ENCODE results near the gene PCSK6. TPM values are rescaled to one million over a fixed set of nuclear protein-coding genes. Genes with fewer than 3 reads are reported as not detected.
"Not testable (repeated sequence)": the region's sequence is repeated elsewhere in the genome, so short reads cannot be mapped to it uniquely, and the experiment has no call there.

The PCSK6 gene
- total RNA-seq, 2 experiments from 2014 or later: 1.4 to 2.1 TPM

DNA sequence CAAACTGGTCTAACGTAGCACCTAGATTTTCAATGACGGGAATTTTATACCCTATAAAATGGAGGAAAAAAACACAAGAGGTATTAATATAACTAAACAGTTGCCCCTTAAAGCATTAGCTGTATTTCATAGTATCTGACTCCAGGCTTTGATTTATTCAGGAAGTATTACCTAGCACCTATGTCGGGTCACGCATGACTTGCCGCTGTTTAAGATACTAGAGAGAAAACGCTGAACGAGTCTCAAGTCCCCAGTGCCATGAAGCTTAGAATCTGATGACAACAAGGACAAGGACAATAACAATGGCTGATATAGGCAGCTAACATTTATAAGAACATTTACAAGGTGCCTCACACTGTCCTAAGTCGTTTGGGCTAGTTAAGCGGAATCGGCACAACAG lies 196.4 kb downstream of the PCSK6 start:
- H3K27me3 Mint-ChIP-seq: no peaks in the 10 kb centered on the region
- no peak for DNase-seq
- ATAC-seq (ENCODE audit: low read depth): no peak
- no peaks in the 10 kb centered on the region for H3K9me3 Mint-ChIP-seq
- H3K4me1 Mint-ChIP-seq: peaks cover 44% of the 10 kb centered on the region
- peak overlapping the region; percentile 91 for H3K4me3 Mint-ChIP-seq
- POLR2A ChIA-PET: interaction anchor here (4.1 kb wide), 1 partner anchor 27 kb away, joined by 29 read pairs; no protein-coding TSS in a partner anchor
- H3K27ac Mint-ChIP-seq: peak overlapping the region; percentile 89
- peaks cover 22% of the 10 kb centered on the region for H3K36me3 Mint-ChIP-seq

DNA sequence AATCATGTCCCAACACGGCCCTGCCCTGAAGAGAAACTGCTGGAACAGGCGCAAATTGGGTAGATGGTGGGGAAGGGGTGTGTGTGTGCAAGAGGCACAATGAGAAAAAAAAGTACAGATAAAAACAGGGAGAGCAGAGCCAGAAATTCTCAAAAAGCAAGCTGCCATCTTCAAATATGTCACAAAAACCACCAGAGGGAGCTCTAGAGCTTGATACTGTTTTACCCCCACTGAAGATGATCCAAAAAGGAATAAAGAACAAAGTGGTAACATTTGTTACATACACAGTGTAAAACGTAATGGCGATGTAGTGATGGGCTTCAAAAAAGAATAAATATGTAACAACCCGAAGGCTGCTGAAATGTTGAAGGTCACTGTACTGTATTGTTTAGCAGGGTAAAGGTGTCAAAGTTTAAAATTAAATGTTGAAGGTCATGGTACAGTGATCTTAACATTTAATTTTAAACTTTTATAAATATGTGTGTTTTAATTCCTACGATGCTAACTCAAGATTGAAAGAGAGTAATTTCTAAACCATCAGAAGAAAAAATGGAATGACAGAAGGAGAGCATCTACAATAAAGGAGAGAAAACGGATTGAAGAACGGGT lies 200.5 kb downstream of the PCSK6 start:
- H3K27me3 Mint-ChIP-seq: no peaks in the 10 kb centered on the region
- peak overlapping the region; percentile 16 for H3K27ac Mint-ChIP-seq
- DNase-seq: no peak
- H3K9me3 Mint-ChIP-seq: no peaks in the 10 kb centered on the region
- POLR2A ChIA-PET: interaction anchor here (0.8 to 1.1 kb wide), 2 partner anchors 189 to 366 kb away, joined by 3 to 5 read pairs; no protein-coding TSS in a partner anchor
- H3K36me3 Mint-ChIP-seq: peaks cover 46% of the 10 kb centered on the region
- H3K4me1 Mint-ChIP-seq: peaks cover 41% of the 10 kb centered on the region
- no peak overlapping the region for H3K4me3 Mint-ChIP-seq
- peak; percentile 48 for ATAC-seq (ENCODE audit: low read depth)

DNA sequence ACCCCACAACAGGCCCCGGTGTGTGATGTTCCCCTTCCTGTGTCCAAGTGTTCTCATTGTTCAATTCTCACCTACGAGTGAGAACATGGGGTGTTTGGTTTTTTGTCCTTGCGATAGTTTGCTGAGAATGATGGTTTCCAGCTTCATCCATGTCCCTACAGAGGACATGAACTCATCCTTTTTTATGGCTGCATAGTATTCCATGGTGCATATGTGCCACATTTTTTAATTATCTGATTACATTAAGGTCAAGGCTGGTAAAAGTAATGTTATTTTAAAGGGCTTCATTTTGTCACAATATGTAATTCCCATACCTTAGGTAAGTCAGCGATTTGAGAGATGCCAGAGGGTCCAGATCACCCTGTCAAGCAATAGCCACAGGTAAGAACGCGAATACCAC lies 202.2 kb downstream of the PCSK6 start:
- H3K27ac Mint-ChIP-seq, DNase-seq: not testable (repeated sequence)

DNA sequence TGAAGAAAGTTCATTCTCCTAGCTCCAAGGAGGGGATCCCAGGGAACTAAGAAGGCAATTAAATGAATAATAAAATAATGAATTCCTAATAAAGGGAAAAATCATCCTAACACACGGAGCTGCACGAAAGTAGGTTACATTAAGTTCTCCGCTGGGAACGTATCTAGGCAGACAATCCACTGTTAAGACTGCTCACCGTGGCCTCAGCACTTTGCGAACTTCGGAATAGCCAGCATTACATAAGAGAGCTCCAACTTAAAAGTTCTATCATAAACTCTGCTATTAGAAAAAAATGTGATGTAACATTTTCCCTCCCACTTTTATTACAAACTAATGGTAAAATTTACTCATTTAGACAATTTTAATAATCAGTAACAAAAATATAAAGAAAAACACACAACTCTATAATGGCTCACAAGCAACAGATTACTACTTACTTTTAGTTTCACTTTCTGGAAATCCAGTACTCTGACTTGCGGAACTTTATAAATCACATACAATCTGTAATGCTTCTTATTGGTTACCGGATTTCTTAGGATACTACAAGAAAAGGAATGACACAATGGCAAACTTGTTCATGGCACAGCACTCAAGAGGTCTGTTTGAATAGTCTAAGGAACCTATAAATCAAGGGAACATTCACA lies 202.9 kb downstream of the PCSK6 start:
- H3K27me3 Mint-ChIP-seq: no peaks in the 10 kb centered on the region
- POLR2A ChIA-PET: interaction anchor here (2.0 kb wide), 1 partner anchor 8 kb away, joined by 6 read pairs; the partner anchor contains the start of gene SNRPA1
- no peak for ATAC-seq (ENCODE audit: low read depth)
- no peak for DNase-seq
- peak overlapping the region; percentile 45 for H3K4me3 Mint-ChIP-seq
- H3K4me1 Mint-ChIP-seq: peaks cover 22% of the 10 kb centered on the region
- H3K9me3 Mint-ChIP-seq: no peaks in the 10 kb centered on the region
- H3K36me3 Mint-ChIP-seq: peaks cover 43% of the 10 kb centered on the region
- H3K27ac Mint-ChIP-seq: no peak overlapping the region

More for the DNA sequence above, 202.2 kb downstream of the PCSK6 start:
- H3K27me3 Mint-ChIP-seq; H3K9me3 Mint-ChIP-seq; ATAC-seq (ENCODE audit: low read depth); POLR2A ChIA-PET; H3K4me3 Mint-ChIP-seq: not testable (repeated sequence)
- Mint-ChIP-seq H3K36me3 (peaks cover 45% of the 10 kb centered on the region), H3K4me1 (peaks cover 29% of the 10 kb centered on the region)

DNA sequence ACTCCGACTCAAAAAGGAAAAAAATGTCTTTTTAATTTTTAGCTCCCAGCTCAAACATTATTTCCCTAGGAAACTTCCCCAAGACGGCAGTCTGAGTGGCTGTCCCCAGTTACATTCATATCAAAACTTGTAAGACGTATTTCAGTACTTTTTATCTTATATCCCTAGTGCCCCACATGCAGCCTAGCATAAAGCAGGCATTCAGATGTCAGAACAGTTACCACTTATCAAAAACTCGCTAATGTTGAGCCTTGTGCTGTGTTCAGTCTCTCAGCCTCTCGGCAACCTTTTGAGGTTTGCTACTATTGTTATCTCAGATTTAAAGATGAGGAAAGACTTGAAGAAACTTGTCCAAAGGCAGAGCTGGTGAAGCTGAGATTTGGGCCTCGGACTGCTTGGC lies 205.6 kb downstream of the PCSK6 start:
- DNase-seq (no peak), ATAC-seq (ENCODE audit: low read depth) (no peak)
- POLR2A ChIA-PET: interaction anchor here (1.0 kb wide), 1 partner anchor 11 kb away, joined by 7 read pairs; the partner anchor contains the start of gene SNRPA1
- no peak overlapping the region for H3K4me3 Mint-ChIP-seq
- peaks cover 11% of the 10 kb centered on the region for H3K4me1 Mint-ChIP-seq
- no peaks in the 10 kb centered on the region for H3K27me3 Mint-ChIP-seq
- H3K27ac Mint-ChIP-seq: no peak overlapping the region
- peaks cover 45% of the 10 kb centered on the region for H3K36me3 Mint-ChIP-seq
- no peaks in the 10 kb centered on the region for H3K9me3 Mint-ChIP-seq

DNA sequence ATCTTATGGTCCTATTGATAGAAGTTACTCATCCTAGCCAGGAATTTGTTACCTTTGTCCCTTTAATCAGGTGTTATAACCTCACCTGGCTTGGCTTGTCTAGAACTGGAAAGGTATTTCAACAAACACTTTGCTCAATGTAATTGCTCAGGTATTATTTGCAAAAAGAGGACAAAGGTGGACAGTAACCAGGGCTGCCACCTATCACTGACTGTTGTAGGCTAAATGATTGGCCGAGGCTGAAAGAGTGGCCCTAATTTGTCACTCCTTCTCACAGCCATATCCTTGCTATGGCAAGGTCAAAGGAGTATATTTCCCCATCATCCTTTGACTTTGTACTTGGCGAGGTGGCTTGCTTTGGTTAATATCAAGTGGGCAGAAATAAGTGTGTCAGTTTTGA lies 209.5 kb downstream of the PCSK6 start:
- no peak for DNase-seq
- H3K27ac Mint-ChIP-seq: no peak overlapping the region
- no peak overlapping the region for H3K4me3 Mint-ChIP-seq
- no peaks in the 10 kb centered on the region for H3K27me3 Mint-ChIP-seq
- POLR2A ChIA-PET: no interaction called here
- H3K9me3 Mint-ChIP-seq: no peaks in the 10 kb centered on the region
- H3K36me3 Mint-ChIP-seq: peaks cover 23% of the 10 kb centered on the region
- ATAC-seq (ENCODE audit: low read depth): no peak
- peaks cover 18% of the 10 kb centered on the region for H3K4me1 Mint-ChIP-seq

DNA sequence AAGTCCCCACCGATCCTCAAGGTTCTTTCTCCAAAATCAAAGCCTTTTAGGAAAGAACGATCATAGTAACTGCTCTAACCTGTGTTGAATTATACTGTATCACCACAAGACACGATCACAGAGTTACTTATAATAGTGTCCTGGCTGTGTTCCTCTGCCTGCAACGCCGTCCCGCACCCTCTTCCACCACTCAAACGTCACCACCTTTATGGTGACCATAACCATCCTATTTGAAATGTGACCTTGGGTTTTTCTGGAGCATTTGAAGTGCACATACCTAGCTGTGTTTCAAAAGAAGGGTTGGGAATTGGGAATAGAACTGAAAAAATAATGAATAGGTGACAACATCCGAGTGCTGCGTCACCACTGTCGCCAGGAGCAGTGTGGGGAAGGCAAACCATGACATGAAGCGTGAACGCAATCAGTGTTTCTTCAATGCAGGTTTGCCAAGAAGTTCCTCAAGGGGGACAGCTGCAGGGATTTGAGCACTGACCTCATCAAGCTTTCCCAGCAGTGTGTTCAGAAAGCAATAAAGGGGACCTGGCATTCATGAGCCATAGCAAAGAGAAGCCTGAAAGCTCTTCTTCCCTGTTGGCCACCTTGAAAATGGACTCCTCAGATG lies 211.5 kb downstream of the PCSK6 start:
- ATAC-seq (ENCODE audit: low read depth): no peak
- POLR2A ChIA-PET: interaction anchor here (1.0 kb wide), 1 partner anchor 17 kb away, joined by 3 read pairs; no protein-coding TSS in a partner anchor
- peaks cover 19% of the 10 kb centered on the region for H3K36me3 Mint-ChIP-seq
- H3K27ac Mint-ChIP-seq: no peak overlapping the region
- H3K4me1 Mint-ChIP-seq: peaks cover 20% of the 10 kb centered on the region
- DNase-seq: no peak
- no peaks in the 10 kb centered on the region for H3K27me3 Mint-ChIP-seq
- no peaks in the 10 kb centered on the region for H3K9me3 Mint-ChIP-seq
- H3K4me3 Mint-ChIP-seq: peak overlapping the region; percentile 87

DNA sequence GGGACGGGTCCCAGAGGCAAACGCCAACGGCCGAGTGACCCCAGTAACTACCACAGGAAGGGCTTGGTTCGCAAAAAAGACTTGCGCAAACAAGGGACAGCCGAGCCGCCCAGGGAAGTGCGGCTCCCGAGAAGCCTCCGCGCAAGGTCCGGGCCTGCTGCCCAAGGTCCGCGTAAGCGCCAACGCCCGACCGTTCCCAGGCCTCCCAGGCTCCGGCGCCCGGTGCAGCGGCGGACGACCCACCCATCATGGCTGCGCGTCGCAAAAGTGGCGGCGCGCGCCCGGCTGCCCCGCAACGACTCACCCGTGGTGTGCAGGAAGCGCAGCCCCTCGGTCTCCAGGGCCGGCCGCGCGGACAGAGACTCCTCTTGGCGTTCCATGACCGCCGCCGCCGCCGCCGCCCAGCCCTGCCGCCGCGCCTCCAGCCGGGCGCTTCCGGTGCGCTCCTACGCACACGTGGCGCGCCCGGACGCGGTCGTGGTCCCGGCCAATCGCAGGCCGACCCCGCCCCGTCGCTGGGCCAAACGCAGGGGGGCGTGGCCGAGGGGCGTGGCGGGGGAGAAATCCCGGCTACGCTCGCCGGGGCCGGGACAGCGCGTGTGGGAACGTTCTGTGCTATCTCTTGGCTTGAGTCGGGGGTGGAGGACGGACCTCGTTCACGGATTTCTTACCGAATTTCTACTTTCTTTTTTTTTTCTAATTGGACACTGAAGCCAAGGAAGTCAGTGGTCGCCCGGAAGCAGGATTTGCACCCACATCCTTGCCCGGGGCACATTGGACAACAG lies 212.3 kb downstream of the PCSK6 start, which contains the start of gene SELENOS:
TSS of gene SELENOS (minus strand) at position 448 of the 785 bp plus-strand sequence. CDS start at position 380, 68 bp downstream.
- POLR2A ChIA-PET: interaction anchor here (1.2 kb wide), 1 partner anchor 10 kb away, joined by 3 read pairs; no protein-coding TSS in a partner anchor
- DNase-seq (peak; percentile 98), ATAC-seq (ENCODE audit: low read depth) (peak; percentile 95)
- peaks cover 20% of the 10 kb centered on the region for H3K4me1 Mint-ChIP-seq
- no peaks in the 10 kb centered on the region for H3K9me3 Mint-ChIP-seq
- peak within 1 kb of the TSS; percentile 94 for H3K4me3 Mint-ChIP-seq
- peaks cover 18% of the 10 kb centered on the region for H3K36me3 Mint-ChIP-seq
- no peaks in the 10 kb centered on the region for H3K27me3 Mint-ChIP-seq
- H3K27ac Mint-ChIP-seq: peak within 1 kb of the TSS; percentile 85

DNA sequence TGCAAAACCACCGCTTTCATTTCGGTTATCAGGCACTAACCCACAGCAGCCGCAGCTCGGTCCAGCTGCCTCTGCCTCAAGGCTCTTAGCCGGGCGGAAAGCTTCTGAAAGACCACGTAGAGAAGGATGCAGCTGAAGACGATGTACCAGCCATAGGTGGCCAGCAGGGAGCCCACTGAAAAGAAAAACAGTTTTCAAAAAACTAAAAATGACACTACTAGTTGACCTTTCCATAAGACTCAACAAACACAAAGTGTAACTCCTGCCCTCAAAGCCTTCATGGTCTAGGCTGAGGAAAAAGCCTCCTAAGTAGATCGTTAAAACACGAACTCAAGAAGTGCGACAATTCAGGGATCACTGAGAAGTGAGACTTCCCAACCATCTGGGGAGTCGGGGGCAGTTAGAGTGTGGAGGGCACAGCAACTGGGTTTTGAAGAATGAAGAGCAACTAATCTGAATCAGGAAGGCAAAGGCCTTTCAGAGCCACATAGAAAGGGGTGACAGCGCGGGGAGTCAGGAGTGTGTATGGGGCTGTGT lies 212.9 kb downstream of the PCSK6 start:
- H3K9me3 Mint-ChIP-seq: no peaks in the 10 kb centered on the region
- peaks cover 20% of the 10 kb centered on the region for H3K4me1 Mint-ChIP-seq
- H3K27ac Mint-ChIP-seq: peak overlapping the region; percentile 85
- H3K36me3 Mint-ChIP-seq: peaks cover 18% of the 10 kb centered on the region
- POLR2A ChIA-PET: interaction anchor here (1.2 kb wide), 1 partner anchor 9 kb away, joined by 3 read pairs; no protein-coding TSS in a partner anchor
- H3K4me3 Mint-ChIP-seq: peak overlapping the region; percentile 94
- H3K27me3 Mint-ChIP-seq: no peaks in the 10 kb centered on the region
- ATAC-seq (ENCODE audit: low read depth): peak; percentile 26
- DNase-seq: no peak

DNA sequence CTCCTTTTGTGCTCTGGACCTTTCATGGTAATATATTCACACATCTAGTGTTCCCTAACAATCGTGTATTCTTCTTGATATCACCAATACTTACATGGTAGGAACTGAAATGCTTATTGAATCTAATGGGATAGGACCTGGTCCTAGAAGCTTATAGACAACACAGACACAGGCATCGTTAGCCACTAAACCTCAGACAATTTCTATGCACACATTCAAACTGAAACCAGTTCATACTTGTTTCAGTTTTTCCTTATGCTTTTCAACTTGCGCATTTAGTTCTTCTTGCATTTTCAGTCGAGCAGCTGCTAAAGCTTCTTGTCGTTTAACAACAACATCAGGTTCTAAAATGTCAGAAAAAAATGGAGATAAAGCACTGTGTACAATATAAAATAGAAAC lies 214.5 kb downstream of the PCSK6 start:
- Mint-ChIP-seq H3K27ac (peak overlapping the region; percentile 10), H3K36me3 (peaks cover 22% of the 10 kb centered on the region), H3K27me3 (no peaks in the 10 kb centered on the region), H3K9me3 (no peaks in the 10 kb centered on the region), H3K4me1 (peaks cover 20% of the 10 kb centered on the region), H3K4me3 (no peak overlapping the region)
- ATAC-seq (ENCODE audit: low read depth) (no peak), DNase-seq (no peak)
- POLR2A ChIA-PET: interaction anchor here (0.6 to 1.7 kb wide), 2 partner anchors 16 to 20 kb away, joined by 3 to 5 read pairs; partner anchors contain the start of gene SNRPA1

DNA sequence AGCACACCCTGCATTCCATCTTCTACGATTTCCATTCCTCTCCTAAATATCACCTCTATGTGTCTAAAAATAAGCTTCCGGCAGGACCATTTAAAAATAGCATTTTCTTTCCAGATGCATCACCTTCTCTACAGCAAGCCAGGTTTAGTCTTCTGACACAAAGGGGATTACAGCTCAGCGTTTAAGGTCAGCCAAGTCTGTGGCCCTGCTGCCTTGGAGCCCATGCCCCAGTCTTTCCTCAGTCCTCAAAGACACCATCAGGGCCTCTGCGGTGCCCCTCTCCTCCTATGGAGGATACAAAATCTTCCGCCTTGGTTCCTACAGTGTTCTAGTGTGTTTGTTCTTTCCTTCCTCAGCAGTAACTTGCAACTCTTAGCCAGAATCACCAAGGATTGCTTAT lies 216.0 kb downstream of the PCSK6 start:
- Mint-ChIP-seq H3K36me3 (peaks cover 22% of the 10 kb centered on the region), H3K27me3 (no peaks in the 10 kb centered on the region), H3K4me3 (no peak overlapping the region), H3K27ac (peak overlapping the region; percentile 6), H3K9me3 (no peaks in the 10 kb centered on the region), H3K4me1 (peaks cover 21% of the 10 kb centered on the region)
- POLR2A ChIA-PET: no interaction called here
- ATAC-seq (ENCODE audit: low read depth): no peak
- DNase-seq: no peak

DNA sequence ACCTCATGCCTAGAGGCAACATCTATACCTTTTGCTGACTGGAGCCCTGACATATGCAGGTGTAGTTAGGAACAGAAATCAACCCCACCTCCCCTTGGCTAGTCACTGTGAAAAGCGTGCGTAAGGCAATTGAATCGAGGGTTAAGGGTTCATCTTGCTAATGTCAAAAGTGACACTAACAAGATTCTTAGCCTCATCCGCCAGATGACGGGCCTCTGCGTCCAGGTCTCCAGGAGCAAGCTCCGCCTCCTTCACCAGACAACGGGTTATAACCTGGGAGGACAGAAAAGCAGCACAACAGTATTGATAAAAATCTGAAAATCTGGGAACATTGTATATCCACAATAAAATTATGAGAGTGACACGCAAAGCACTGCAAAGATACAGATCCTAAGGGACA lies 216.9 kb downstream of the PCSK6 start:
- Mint-ChIP-seq H3K27me3 (no peaks in the 10 kb centered on the region), H3K36me3 (peaks cover 22% of the 10 kb centered on the region), H3K9me3 (no peaks in the 10 kb centered on the region), H3K4me1 (peaks cover 20% of the 10 kb centered on the region), H3K27ac (no peak overlapping the region), H3K4me3 (no peak overlapping the region)
- POLR2A ChIA-PET: interaction anchor here (0.6 kb wide), 1 partner anchor 24 kb away, joined by 3 read pairs; no protein-coding TSS in a partner anchor
- ATAC-seq (ENCODE audit: low read depth): no peak
- DNase-seq: no peak
